ENCODE results near the gene AFMID.

DNA sequence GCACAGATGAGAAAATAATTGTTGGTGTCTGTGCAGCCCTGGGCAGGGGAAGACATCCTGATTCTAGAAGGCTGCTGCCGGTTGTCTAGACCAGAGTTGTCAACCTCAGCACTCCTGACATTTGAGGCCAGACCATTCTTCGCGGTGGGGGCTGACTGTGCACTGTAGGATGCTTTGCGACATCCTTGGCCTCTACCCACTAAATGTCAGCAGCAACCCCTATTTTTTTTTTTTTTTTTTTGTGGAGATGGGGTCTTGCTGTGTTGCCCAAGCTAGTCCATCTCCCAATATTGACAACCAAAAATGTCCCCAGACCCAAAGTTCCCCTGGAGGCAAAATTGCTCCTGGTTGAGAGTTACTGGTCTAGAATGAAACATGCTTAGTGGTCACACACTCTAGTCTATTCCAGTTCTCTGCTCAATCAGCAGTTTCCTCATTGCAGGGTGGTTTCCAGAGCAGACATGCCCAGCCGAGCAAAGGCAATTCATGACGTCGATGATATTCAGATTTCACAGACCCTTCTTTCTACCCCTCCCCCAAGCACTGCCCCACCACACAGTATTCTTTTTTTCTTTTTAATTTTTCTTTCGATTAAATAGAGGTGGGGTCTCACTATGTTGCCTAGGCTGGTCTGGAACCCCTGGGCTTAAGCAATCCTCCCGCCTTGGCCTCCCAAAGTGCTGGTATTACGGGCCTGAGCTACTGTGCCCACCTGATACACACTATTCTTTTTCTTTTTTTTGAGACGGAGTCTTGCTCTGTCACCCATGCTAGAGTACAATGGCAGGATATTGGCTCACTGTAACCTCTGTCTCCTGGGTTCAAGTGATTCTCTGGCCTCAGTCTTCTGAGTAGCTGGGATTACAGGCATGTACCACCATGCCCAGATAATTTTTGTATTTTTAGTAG, 32.0 kb upstream of the AFMID start:
- TF ChIP-seq, protein P1, sequence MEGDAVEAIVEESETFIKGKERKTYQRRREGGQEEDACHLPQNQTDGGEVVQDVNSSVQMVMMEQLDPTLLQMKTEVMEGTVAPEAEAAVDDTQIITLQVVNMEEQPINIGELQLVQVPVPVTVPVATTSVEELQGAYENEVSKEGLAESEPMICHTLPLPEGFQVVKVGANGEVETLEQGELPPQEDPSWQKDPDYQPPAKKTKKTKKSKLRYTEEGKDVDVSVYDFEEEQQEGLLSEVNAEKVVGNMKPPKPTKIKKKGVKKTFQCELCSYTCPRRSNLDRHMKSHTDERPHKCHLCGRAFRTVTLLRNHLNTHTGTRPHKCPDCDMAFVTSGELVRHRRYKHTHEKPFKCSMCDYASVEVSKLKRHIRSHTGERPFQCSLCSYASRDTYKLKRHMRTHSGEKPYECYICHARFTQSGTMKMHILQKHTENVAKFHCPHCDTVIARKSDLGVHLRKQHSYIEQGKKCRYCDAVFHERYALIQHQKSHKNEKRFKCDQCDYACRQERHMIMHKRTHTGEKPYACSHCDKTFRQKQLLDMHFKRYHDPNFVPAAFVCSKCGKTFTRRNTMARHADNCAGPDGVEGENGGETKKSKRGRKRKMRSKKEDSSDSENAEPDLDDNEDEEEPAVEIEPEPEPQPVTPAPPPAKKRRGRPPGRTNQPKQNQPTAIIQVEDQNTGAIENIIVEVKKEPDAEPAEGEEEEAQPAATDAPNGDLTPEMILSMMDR (IDR thresholded peaks at IDR 0.05), result no peak
- no peak for TF ChIP-seq POLR2AphosphoS5 (IDR thresholded peaks at IDR 0.05; ENCODE audit: low read depth, low read length)
- TF ChIP-seq SIN3A (IDR thresholded peaks at IDR 0.05; ENCODE audit: borderline replicate concordance, insufficient read depth, low read depth, low read length), result no peak
